IgD-negative memory B cell (primary cell): ENCODE data around the gene SLC35E1. TPM values are rescaled to one million over a fixed set of nuclear protein-coding genes. Genes with fewer than 3 reads are reported as not detected.

Source experiments
- H3K27ac Mint-ChIP-seq, 3 donors: one replicate each; pipeline ENCODE4 v1.8.0; 2020 to 2022; ENCODE audit warnings: mild to moderate bottlenecking in 3 of 3, mixed read lengths in 3 of 3, moderate library complexity in 1 of 3
- H3K27me3 Mint-ChIP-seq: one replicate; pipeline ENCODE4 v1.8.0; 2021; ENCODE audit warnings: mixed read lengths
- H3K36me3 Mint-ChIP-seq: one replicate; pipeline ENCODE4 v1.8.0; 2020; ENCODE audit warnings: mild to moderate bottlenecking, mixed read lengths
- H3K4me1 Mint-ChIP-seq, 3 donors: one replicate each; pipeline ENCODE4 v1.8.0; 2020 to 2022; ENCODE audit warnings: mixed read lengths in 3 of 3, mild to moderate bottlenecking in 1 of 3
- H3K4me3 Mint-ChIP-seq, 4 donors: one replicate each; pipeline ENCODE4 v1.8.0; 2020 to 2022; ENCODE audit warnings: mild to moderate bottlenecking in 4 of 4, mixed read lengths in 4 of 4, moderate library complexity in 3 of 4
- H3K9me3 Mint-ChIP-seq, 3 donors: one replicate each; pipeline ENCODE4 v1.8.0; 2020 to 2021; ENCODE audit warnings: mixed read lengths in 3 of 3, mild to moderate bottlenecking in 1 of 3
- polyA plus RNA-seq: library from polyadenylated mRNA; unstranded; fragments of 300-500 nt; fragmentation: Illumina TruSeq; gene quantifications from one replicate; pipeline ENCODE4 v1.2.3, GENCODE V29; 2021

Gene SLC35E1
- polyA plus RNA-seq, 1 donor from 2014 or later = 18.9 TPM

DNA sequence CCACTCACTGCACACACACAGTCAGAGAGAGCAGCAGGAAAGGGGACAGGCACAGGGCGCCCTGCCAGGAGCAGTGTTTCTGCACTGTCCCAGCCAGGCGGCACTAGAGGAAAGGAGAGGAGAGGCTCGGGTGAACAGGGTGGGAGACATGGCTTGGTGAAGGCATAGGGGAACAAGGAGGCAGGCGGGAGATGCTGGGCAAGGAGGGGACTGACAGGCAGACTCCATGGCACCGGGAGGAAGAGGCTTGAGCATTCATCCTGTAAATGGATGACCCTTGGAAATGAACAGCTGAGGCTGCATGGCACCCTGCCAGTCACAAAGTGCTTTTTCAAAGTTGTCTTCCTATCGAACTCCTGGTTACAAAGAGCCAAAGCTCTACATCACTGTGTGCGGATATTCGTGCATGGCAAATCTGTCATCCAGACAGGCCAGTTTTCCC, 33.4 kb upstream of the SLC35E1 start:
- no peaks in the 10 kb centered on the region for H3K36me3 Mint-ChIP-seq
- H3K4me1 Mint-ChIP-seq = peaks cover 29 to 42% (median 42%) of the 10 kb centered on the region in 3 donors
- H3K9me3 Mint-ChIP-seq = peaks cover 0 to 1% (median 0%) of the 10 kb centered on the region in 3 donors
- H3K27me3 Mint-ChIP-seq = no peaks in the 10 kb centered on the region
- peak overlapping the region in 2 of 3 donors; percentile 47 to 64 for H3K27ac Mint-ChIP-seq
- H3K4me3 Mint-ChIP-seq = peak overlapping the region in 2 of 4 donors; percentile 60

DNA sequence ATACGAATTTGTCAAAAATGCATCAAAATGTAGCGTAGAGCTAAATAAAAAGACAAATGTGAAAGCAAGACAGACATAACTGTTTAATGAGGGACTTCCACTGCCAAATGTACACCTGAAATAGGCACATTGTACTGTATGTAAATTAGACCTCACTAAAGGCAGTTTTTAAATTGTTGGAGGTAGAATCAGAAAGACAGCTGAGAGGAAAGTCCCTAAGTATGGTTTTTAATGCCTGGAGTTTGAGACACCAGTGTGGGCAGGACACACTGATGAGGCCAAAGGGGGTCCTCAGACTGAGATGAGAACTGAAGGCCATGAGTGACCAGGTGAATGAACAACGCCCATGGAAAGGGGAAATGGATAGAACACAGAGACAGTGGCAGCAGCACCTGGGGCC, 32.9 kb upstream of the SLC35E1 start:
- Mint-ChIP-seq H3K27ac (peak overlapping the region in 2 of 3 donors; percentile 47 to 64), H3K4me3 (peak overlapping the region in 1 of 4 donors; percentile 60), H3K27me3 (no peaks in the 10 kb centered on the region), H3K36me3 (no peaks in the 10 kb centered on the region), H3K9me3 (peaks cover 0 to 1% (median 0%) of the 10 kb centered on the region in 3 donors), H3K4me1 (peaks cover 28 to 44% (median 41%) of the 10 kb centered on the region in 3 donors)

DNA sequence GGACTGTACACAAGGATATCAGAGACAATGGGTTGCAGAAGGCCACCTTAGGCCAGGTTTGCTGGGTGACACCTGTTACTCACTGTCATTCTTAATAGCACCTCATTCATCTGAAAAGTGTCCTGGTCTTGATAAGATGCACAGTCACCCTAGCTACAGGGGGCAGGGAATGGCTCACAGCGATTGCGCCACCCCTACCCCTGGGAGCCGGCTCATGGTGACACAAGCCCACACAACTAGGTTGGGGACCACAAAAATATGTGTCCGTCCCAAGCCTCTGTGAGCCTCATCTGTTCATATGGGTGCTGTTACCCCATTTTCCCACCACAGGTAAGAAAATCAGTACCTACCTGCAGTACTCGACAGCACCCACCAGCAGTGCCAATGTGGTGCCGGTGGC, 32.4 kb upstream of the SLC35E1 start:
- Mint-ChIP-seq H3K27me3 (no peaks in the 10 kb centered on the region), H3K36me3 (no peaks in the 10 kb centered on the region), H3K4me3 (no peak overlapping the region), H3K27ac (peak overlapping the region in 1 of 3 donors; percentile 21), H3K4me1 (peaks cover 28 to 43% (median 38%) of the 10 kb centered on the region in 3 donors), H3K9me3 (peaks cover 0 to 1% (median 0%) of the 10 kb centered on the region in 3 donors)

DNA sequence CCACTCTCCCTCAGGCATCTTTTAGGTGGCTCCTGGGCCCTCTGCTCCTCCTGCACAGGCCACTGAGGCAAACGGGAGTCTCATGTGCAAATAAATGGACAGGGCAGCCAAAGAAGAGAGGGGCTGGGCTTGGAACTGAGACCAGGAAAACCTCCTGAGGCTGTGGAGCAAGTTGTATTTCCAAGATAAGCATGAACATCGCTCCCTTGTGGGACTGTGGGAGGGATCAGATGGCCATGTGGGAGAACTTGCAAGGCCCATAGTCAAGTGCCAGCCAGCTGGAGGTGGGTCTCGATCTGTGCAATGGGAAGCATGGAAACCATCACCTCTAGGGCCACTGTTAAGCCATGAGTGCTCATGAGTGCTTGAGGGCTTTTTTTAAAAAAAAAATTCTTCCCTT, 30.9 kb upstream of the SLC35E1 start:
- peaks cover 24 to 42% (median 32%) of the 10 kb centered on the region in 3 donors for H3K4me1 Mint-ChIP-seq
- H3K27ac Mint-ChIP-seq = no peak overlapping the region
- no peaks in the 10 kb centered on the region for H3K36me3 Mint-ChIP-seq
- no peaks in the 10 kb centered on the region for H3K27me3 Mint-ChIP-seq
- H3K9me3 Mint-ChIP-seq = peaks cover 0 to 1% (median 0%) of the 10 kb centered on the region in 3 donors
- H3K4me3 Mint-ChIP-seq = no peak overlapping the region

DNA sequence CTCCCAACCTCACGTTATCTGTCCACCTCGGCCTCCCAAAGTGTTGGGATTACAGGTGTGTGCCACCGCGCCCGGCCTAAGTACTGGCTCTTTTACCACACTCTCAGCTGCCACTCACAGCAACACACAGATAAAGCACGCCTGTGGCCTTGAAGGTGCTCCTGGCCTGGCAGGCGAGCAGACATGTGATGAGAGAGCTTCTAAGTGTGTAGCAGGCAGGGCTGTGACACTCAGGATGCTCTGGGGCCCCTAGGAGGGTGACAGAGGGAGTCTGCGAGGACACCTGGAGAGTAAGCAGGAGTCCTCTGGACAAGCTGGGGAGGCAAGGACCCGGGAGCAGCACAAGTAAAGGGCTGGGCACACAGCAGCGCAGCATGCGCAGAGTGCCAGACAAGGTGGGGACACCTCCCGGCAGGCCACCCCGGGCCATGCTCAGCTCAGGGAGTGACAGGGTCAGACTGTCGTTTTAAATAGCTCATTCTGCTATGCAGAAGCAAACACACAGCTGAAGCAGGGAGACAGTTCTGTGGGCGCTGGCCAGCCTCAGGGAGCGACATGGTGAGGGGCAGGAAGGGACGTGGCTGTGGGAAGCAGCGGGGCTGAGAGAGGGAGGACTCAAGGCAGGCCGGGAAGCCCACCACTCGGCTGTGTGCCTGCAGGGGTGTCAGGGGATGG, 29.3 kb upstream of the SLC35E1 start:
- Mint-ChIP-seq H3K4me3 (no peak overlapping the region), H3K36me3 (no peaks in the 10 kb centered on the region), H3K4me1 (peaks cover 25 to 41% (median 29%) of the 10 kb centered on the region in 3 donors), H3K27me3 (no peaks in the 10 kb centered on the region), H3K9me3 (peaks cover 0 to 1% (median 0%) of the 10 kb centered on the region in 3 donors), H3K27ac (no peak overlapping the region)

DNA sequence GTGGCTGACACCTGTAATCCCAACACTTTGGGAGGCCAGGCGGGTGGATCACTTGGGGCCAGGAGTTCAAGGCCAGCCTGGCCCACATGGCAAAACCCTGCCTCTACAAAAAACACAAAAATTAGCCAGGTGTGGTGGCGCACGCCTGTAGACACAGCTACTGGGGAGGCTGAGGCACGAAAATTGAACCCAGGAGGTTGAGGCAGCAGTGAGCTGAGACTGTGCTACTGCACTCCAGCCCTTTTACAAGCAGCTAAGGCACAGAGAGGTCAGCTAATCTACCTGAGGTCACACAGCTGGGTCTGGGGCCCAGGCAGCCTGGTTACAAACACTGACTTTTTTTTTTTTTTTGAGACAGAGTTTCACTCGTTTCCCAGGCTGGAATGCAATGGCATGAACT, 28.6 kb upstream of the SLC35E1 start:
- Mint-ChIP-seq H3K4me1 (peaks cover 29 to 45% (median 33%) of the 10 kb centered on the region in 3 donors), H3K9me3 (peaks cover 0 to 1% (median 0%) of the 10 kb centered on the region in 3 donors), H3K27ac (peak overlapping the region in 1 of 3 donors; percentile 71), H3K27me3 (no peaks in the 10 kb centered on the region), H3K4me3 (no peak overlapping the region), H3K36me3 (no peaks in the 10 kb centered on the region)

DNA sequence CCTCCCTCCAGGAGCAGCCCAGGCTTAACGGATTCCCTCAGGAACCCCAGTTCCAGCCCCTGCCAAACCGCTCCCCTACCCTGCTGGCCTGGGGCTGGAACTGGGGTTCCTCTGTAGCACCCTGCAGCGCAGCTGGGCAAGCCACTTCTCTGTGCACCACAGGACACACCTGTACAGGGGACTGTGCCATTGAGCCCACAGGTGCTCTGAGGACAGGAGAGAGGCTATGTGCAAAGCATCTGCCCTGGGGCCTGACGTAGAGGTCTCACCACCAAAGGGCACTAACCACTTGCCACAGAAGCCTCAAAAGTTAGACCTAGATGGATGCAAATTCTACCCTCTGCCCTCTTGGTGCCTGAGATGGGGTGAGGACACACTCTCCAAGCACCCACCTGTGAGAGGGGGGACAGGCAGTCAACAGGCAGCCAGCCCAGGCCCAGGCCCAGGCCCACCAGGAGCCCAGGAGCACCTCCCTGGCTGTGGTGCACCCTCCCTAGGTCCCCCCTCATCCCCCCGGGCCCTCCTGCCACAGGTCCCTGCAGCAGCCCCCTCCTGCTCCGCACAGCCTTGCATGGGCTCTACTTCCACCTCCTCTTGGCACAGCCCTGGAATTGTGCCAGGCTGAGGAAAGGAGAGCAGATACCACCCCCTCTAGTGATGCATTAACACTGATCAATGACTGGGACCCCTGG, 27.6 kb upstream of the SLC35E1 start:
- H3K4me3 Mint-ChIP-seq = peak overlapping the region in 1 of 4 donors; percentile 79
- no peaks in the 10 kb centered on the region for H3K27me3 Mint-ChIP-seq
- H3K4me1 Mint-ChIP-seq = peaks cover 29 to 44% (median 33%) of the 10 kb centered on the region in 3 donors

DNA sequence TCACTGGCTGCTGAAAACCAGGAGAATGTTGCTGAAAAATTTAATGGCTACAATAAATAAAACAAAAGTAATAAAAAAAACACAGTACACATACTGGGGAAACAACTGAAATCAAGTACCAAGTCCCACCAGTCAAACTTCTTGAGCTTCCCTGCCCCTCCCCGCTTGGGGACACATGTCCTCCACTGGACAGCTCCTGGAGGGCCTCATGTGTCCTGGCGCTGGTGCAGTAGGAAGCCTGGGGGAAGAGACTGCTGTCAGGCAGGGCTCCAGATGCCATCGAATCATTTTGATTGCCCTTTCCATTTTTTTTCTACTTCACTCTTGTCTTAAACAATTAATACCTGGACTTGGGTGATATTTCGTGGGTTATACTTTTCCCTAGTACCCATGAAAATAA, 26.6 kb upstream of the SLC35E1 start:
- Mint-ChIP-seq H3K27ac (peak overlapping the region; percentile 31 to 78 (median 66)), H3K4me1 (peaks cover 34 to 47% (median 37%) of the 10 kb centered on the region in 3 donors), H3K4me3 (no peak overlapping the region)

More for the DNA sequence above, 27.6 kb upstream of the SLC35E1 start:
- Mint-ChIP-seq H3K9me3 (peaks cover 0 to 1% (median 0%) of the 10 kb centered on the region in 3 donors), H3K27ac (peak overlapping the region; percentile 31 to 71 (median 64)), H3K36me3 (no peaks in the 10 kb centered on the region)

DNA sequence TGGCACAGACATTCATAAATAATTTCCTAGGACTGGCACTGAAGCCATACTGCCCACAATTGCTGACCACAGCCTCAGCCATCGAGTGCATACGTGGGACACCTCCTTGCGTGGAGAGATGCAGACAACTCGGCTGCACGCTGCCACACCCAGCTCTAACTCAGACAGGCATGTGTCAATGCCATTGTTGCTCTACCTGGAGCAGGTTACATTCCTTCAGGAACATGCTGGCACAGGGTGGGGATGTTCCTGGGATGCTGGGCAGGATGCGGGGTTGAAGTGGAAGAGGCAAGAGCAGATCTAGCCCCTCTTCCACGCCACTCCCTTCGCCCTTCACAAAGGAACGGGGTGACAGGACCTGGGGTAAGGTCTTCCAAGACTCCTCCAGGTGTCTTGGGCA, 24.2 kb upstream of the SLC35E1 start:
- peaks cover 49 to 62% (median 52%) of the 10 kb centered on the region in 3 donors for H3K4me1 Mint-ChIP-seq
- H3K9me3 Mint-ChIP-seq = no peaks in the 10 kb centered on the region
- H3K27ac Mint-ChIP-seq = peak overlapping the region; percentile 46 to 96 (median 94)
- no peaks in the 10 kb centered on the region for H3K36me3 Mint-ChIP-seq
- no peak overlapping the region for H3K4me3 Mint-ChIP-seq
- no peaks in the 10 kb centered on the region for H3K27me3 Mint-ChIP-seq

More for the DNA sequence above, 26.6 kb upstream of the SLC35E1 start:
- Mint-ChIP-seq H3K9me3 (peaks cover 0 to 1% (median 0%) of the 10 kb centered on the region in 3 donors), H3K27me3 (no peaks in the 10 kb centered on the region), H3K36me3 (no peaks in the 10 kb centered on the region)

DNA sequence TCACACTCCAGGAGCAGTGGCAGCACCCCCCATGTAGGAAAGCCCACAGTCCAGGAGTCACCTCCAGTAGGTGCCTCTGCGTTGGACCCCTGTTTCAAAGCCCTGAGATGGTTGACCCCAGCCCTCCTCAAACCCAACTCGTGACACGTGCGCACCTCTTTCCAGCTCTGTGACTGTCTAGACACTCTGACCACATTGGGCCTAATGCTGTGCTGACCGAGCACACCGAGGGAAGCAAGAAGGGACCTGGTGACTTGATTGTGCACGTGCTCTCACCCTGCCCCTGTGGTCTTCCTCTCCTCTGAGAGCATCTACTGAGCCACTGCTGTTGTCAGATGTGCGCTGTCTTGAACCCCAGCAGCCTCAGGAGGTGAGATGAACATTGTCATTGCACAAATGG, 22.9 kb upstream of the SLC35E1 start:
- no peaks in the 10 kb centered on the region for H3K9me3 Mint-ChIP-seq
- H3K4me3 Mint-ChIP-seq = peak overlapping the region; percentile 51 to 88 (median 73)
- H3K36me3 Mint-ChIP-seq = no peaks in the 10 kb centered on the region
- peak overlapping the region; percentile 90 to 96 (median 94) for H3K27ac Mint-ChIP-seq
- peaks cover 57 to 63% (median 58%) of the 10 kb centered on the region in 3 donors for H3K4me1 Mint-ChIP-seq
- H3K27me3 Mint-ChIP-seq = no peaks in the 10 kb centered on the region

DNA sequence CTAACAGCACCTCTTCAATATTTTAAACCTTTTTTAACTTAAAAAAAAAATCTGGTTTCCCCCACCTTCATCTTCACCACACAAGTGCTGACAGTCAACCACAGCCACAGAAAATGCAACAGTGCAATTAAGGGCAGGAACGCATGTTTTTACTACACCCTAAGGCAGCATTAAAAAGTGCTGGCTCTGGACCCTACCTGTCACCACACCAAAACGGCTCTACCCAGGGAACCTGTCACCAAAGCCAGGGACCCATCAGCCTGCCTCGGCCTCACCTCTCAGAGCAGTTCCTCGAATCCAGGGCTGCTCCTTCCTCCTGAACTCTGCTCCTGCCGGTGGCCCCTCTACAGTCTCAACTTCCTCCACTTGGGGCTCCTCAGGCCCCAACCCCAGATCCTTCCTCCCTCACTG, 22.5 kb upstream of the SLC35E1 start:
- no peaks in the 10 kb centered on the region for H3K36me3 Mint-ChIP-seq
- H3K4me1 Mint-ChIP-seq = peaks cover 57 to 63% (median 61%) of the 10 kb centered on the region in 3 donors
- no peaks in the 10 kb centered on the region for H3K9me3 Mint-ChIP-seq
- peak overlapping the region; percentile 51 to 88 (median 73) for H3K4me3 Mint-ChIP-seq
- H3K27ac Mint-ChIP-seq = peak overlapping the region; percentile 90 to 96 (median 94)
- no peaks in the 10 kb centered on the region for H3K27me3 Mint-ChIP-seq

DNA sequence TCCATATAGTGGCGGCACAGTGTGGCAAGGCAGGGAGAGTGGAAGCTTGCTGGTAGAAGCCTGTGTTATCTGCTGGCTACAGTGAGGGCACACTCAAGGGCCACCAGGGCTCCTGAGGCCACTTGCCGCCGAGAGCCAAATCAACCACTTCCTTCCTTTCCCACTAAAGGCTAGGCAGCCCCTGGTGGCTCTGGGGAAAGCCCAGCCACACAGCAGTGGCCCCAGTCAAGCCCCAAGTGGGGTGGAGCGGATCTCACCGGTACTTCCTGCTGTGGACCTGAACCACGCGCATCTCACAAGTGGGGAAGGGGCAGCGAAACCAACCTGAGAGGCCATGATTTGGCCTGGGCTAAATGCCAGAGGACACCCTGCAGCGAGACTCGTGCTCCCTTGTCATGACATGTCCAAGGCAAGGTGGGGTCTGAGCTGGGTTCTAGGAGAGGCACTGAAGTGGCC, 21.9 kb upstream of the SLC35E1 start:
- no peaks in the 10 kb centered on the region for H3K27me3 Mint-ChIP-seq
- H3K9me3 Mint-ChIP-seq = no peaks in the 10 kb centered on the region
- H3K4me3 Mint-ChIP-seq = peak overlapping the region; percentile 50 to 88 (median 73)
- peaks cover 55 to 65% (median 64%) of the 10 kb centered on the region in 3 donors for H3K4me1 Mint-ChIP-seq
- H3K36me3 Mint-ChIP-seq = no peaks in the 10 kb centered on the region
- H3K27ac Mint-ChIP-seq = peak overlapping the region; percentile 90 to 96 (median 94)

DNA sequence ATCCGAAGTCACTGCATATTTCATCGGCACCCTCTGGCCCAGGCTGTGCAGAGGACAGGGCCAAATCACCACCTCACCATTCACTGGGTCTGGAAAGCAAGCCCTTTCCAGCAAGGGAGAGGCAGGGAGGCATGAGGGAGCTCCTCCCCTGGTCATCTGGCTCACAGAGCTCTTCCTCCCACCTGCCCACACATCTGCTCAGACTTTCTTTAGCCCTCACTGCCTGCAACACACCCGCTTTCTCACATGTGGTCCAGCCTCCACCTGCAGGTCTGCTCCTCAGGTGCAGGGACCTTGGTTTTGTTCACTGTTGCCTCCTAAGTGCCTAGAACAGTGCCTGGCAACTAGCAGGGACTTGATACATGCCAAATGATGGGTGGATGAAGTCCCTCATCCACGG, 21.0 kb upstream of the SLC35E1 start:
- Mint-ChIP-seq H3K27me3 (peaks cover 1% of the 10 kb centered on the region), H3K4me1 (peaks cover 61 to 71% (median 68%) of the 10 kb centered on the region in 3 donors), H3K36me3 (no peaks in the 10 kb centered on the region), H3K4me3 (peak overlapping the region in 1 of 4 donors; percentile 49), H3K9me3 (no peaks in the 10 kb centered on the region), H3K27ac (peak overlapping the region; percentile 46 to 94 (median 88))

DNA sequence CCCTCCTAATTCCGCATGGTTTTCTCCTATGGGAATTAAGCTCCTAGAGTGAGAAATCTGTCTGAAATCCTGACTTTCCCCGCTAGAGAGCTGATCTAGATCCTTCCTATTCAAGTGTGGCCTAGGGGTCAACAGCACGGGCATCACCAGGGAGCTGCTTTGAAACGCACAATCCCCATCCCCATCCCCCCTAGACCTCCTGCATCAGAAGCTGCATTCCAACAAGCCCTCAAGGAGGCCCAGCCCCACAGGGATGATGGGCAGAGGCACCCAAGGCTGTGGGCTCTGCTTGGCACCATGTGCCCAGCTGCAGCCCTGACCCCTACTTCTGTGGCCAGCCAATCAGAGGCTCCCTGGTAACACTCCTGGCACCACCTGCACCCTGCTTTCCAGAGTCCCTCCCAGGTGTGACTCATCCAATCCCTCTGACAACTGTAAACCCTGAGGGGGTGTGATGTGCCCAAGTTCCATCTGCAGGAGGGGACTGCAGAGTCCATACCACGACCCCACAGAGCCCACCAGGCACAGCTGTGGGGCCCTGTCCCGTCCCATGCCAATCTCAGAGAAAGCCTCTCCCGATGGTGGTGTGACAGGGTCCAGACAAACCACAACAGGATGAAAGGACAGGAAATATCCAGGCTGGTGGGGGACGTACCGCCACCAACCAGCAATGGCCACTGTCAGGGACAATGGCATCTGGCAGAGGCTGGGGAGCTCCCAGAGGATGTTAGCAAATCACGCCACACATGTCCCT, 19.8 kb upstream of the SLC35E1 start:
- peaks cover 1% of the 10 kb centered on the region for H3K27me3 Mint-ChIP-seq
- no peaks in the 10 kb centered on the region for H3K36me3 Mint-ChIP-seq
- H3K27ac Mint-ChIP-seq = peak overlapping the region in 2 of 3 donors; percentile 70 to 84
- no peaks in the 10 kb centered on the region for H3K9me3 Mint-ChIP-seq
- peaks cover 65 to 72% (median 71%) of the 10 kb centered on the region in 3 donors for H3K4me1 Mint-ChIP-seq
- H3K4me3 Mint-ChIP-seq = peak overlapping the region in 1 of 4 donors; percentile 27
